HCT116 (cell line): ENCODE data around the gene C1orf105. TPM values are rescaled to one million over a fixed set of nuclear protein-coding genes. Genes with fewer than 3 reads are reported as not detected.

ENCODE experiments used
- ATAC-seq: fragments of 200-7000 bp; cut with Tn5 transposase; 2 replicates; pipeline ENCODE4 v1.9.1; 2020; ENCODE audit warnings: mild to moderate bottlenecking, moderate library complexity
- BruUV-seq: library from RNA; stranded (reverse); fragments of 400-500 nt; replicated peaks from 2 replicates; lab custom pipeline; 2021; lab: Mats Ljungman, UMichigan
- CTCF ChIA-PET: fragments of 300-600 bp; sonication (Branson Sonifier 250); formaldehyde crosslinking; loops from one replicate; lab custom pipeline; 2021; ENCODE audit warnings: antibody characterized with exemption; lab: Charles Lee
- POLR2A ChIA-PET: fragments of 300-600, 350-600 bp; sonication (Branson Sonifier 250); formaldehyde crosslinking; loops from one replicate; lab custom pipeline; 2021; ENCODE audit warnings: antibody characterized with exemption; lab: Charles Lee
- RAD21 ChIA-PET, 2 experiments: fragments of 300-600 bp; sonication (Branson Sonifier 250); formaldehyde crosslinking; loops; one replicate each; lab custom pipeline; 2023; ENCODE audit warnings: low total read pairs in 2 of 2; ENCODE audit not compliant: uncharacterized antibody in 2 of 2, unreplicated experiment in 2 of 2, low non-redundant PET in 1 of 2; lab: Charles Lee
- DNase-seq: peaks from one replicate; pipeline ENCODE4 v3.0.0-alpha.2; 2010; ENCODE audit warnings: low read depth, low spot score
- H2AFZ ChIP-seq: fragments of 200-600 bp; shearing (Covaris generic), sonication (generic); 2 replicates; pipeline ENCODE4 v1.6.1; 2017; ENCODE audit warnings: low read depth, mixed run types, mixed read lengths, antibody characterized with exemption, low read length; ENCODE audit not compliant: poor library complexity, severe bottlenecking
- H3K27ac ChIP-seq: 2 replicates; pipeline ENCODE4 v1.5.1; 2012; ENCODE audit warnings: low read depth, low read length
- H3K27me3 ChIP-seq: fragments of 200-600 bp; sonication (generic); 2 replicates; pipeline ENCODE4 v1.6.1; 2016; ENCODE audit warnings: mixed run types, low read length, mixed read lengths; ENCODE audit not compliant: insufficient read depth
- H3K36me3 ChIP-seq, 2 experiments: fragments of 200-500 bp in 1 of 2; fragments of 200-600 bp in 1 of 2; sonication (Bioruptor generic) in 1 of 2; sonication (generic) in 1 of 2; 2 replicates each; pipeline versions ENCODE4 v1.5.1 to v1.6.1; 2014 to 2016; ENCODE audit warnings: low read length in 2 of 2, inconsistent platforms in 1 of 2, mixed read lengths in 1 of 2, mixed run types in 1 of 2; ENCODE audit not compliant: insufficient read depth in 2 of 2, control insufficient read depth in 1 of 2
- H3K4me1 ChIP-seq, 2 experiments: fragments of 200-600 bp in 1 of 2; sonication (generic) in 1 of 2; 2 replicates each; pipeline versions ENCODE4 v1.5.1 to v1.6.1; 2012 to 2017; ENCODE audit warnings: low read length in 2 of 2, inconsistent platforms in 1 of 2, mild to moderate bottlenecking in 1 of 2, mixed read lengths in 1 of 2, mixed run types in 1 of 2, moderate library complexity in 1 of 2; ENCODE audit not compliant: insufficient read depth in 2 of 2, control insufficient read depth in 1 of 2
- H3K4me2 ChIP-seq: fragments of 200-600 bp; sonication (generic); 2 replicates; pipeline ENCODE4 v1.6.1; 2017; ENCODE audit warnings: mixed run types, low read length, mixed read lengths
- H3K4me3 ChIP-seq, 2 experiments: fragments of 200-600 bp in 1 of 2; sonication (generic) in 1 of 2; replicated peaks in 1 of 2; 2 replicates each; pipeline ENCODE4 v1.5.1; 2011 to 2016; ENCODE audit warnings: low read length in 2 of 2, control low read depth in 1 of 2, low read depth in 1 of 2, mild to moderate bottlenecking in 1 of 2, mixed read lengths in 1 of 2, mixed run types in 1 of 2
- H3K79me2 ChIP-seq: fragments of 200-600 bp; sonication (generic); 2 replicates; pipeline ENCODE4 v1.6.1; 2017; ENCODE audit warnings: mild to moderate bottlenecking, mixed run types, low read length, moderate library complexity, mixed read lengths; ENCODE audit not compliant: insufficient read depth
- H3K9ac ChIP-seq: fragments of 200-600 bp; sonication (generic); 2 replicates; pipeline ENCODE4 v1.6.1; 2016; ENCODE audit warnings: low read length, mixed read lengths
- H3K9me2 ChIP-seq: fragments of 200-600 bp; sonication (generic), shearing (Covaris generic); 2 replicates; pipeline ENCODE4 v1.6.1; 2017; ENCODE audit warnings: mixed run types, mild to moderate bottlenecking, moderate library complexity; ENCODE audit not compliant: insufficient read depth
- H3K9me3 ChIP-seq, 2 experiments: fragments of 200-500 bp in 1 of 2; fragments of 200-600 bp in 1 of 2; sonication (Bioruptor generic) in 1 of 2; sonication (generic) in 1 of 2; 2 replicates each; pipeline ENCODE4 v1.6.1; 2014 to 2017; ENCODE audit warnings: low read length in 2 of 2, mixed read lengths in 2 of 2, inconsistent platforms in 1 of 2, low read depth in 1 of 2, mild to moderate bottlenecking in 1 of 2, mixed run types in 1 of 2, moderate library complexity in 1 of 2; ENCODE audit not compliant: control insufficient read depth in 1 of 2, insufficient read depth in 1 of 2
- H4K20me1 ChIP-seq: fragments of 200-600 bp; sonication (generic), shearing (Covaris generic); 2 replicates; pipeline ENCODE4 v1.6.1; 2017; ENCODE audit warnings: mixed run types, mild to moderate bottlenecking, moderate library complexity; ENCODE audit not compliant: insufficient read depth
- CEBPB ChIP-seq: IDR thresholded peaks from 2 replicates; pipeline ENCODE4 v1.6.1; 2012; ENCODE audit warnings: low read depth
- EZH2 ChIP-seq: fragments of 200-600 bp; sonication (generic); IDR thresholded peaks from 2 replicates; pipeline ENCODE4 v1.6.1; 2017; ENCODE audit warnings: antibody characterized with exemption, mixed run types
- FOSL1 ChIP-seq: IDR thresholded peaks from 2 replicates; pipeline ENCODE4 v1.6.1; 2012; ENCODE audit warnings: low read depth
- SIN3A ChIP-seq: IDR thresholded peaks from 2 replicates; pipeline ENCODE4 v1.6.1; 2012; ENCODE audit warnings: low read depth
- SP1 ChIP-seq: IDR thresholded peaks from 2 replicates; pipeline ENCODE4 v1.6.1; 2012; ENCODE audit warnings: low read depth
- ZNF274 ChIP-seq: fragments of 200-500 bp; sonication (Bioruptor generic); IDR thresholded peaks from 2 replicates; pipeline ENCODE4 v1.6.1; 2014; ENCODE audit warnings: mild to moderate bottlenecking, low read depth, low read length, inconsistent platforms
- intact Hi-C: fragments of 100-400 bp; cut with micrococcal nuclease; formaldehyde crosslinking; loops from 2 replicates; pipeline ENCODE4 v1.10.0; 2022
- total RNA-seq: library from RNA; stranded (reverse); gene quantifications from one replicate; pipeline ENCODE4 v1.2.1, GENCODE V29; 2021; ENCODE audit not compliant: unreplicated experiment

The C1orf105 gene
- total RNA-seq, 1 experiment from 2014 or later, result not detected

GRCh38 chr1:172510479-172510878 lies 90.0 kb downstream of the C1orf105 start:
- no TSS peak for BruUV-seq
- Histone ChIP-seq H3K9ac (no peak overlapping the region), H3K9me2 (no peaks in the 10 kb centered on the region), H3K27ac (no peak overlapping the region), H3K36me3 (no peaks in the 10 kb centered on the region), H2AFZ (no peak overlapping the region), H3K27me3 (no peaks in the 10 kb centered on the region), H3K4me2 (no peak overlapping the region), H3K9me3 (peaks cover 0 to 6% of the 10 kb centered on the region in 2 experiments; a peak in 1 of 4 replicates), H3K79me2 (no peaks in the 10 kb centered on the region), H4K20me1 (no peaks in the 10 kb centered on the region), H3K4me3 (no peak overlapping the region), H3K4me1 (no peaks in the 10 kb centered on the region)
- ChIA-PET CTCF (no interaction called here), POLR2A (interaction anchor here (1.4 kb wide), 1 partner anchor 22 kb away, joined by 6 read pairs; the partner anchor contains the start of gene SUCO), RAD21 (no interaction called here)
- DNase-seq (no peak), ATAC-seq (no peak)
- intact Hi-C loops, result no loop called here
- TF ChIP-seq SIN3A (no peak), EZH2 (no peak), SP1 (no peak), FOSL1 (no peak)

GRCh38 chr1:172512591-172512990 lies 92.1 kb downstream of the C1orf105 start:
- no peak for DNase-seq
- ChIA-PET CTCF (no interaction called here), POLR2A (no interaction called here), RAD21 (no interaction called here)
- no peak for ATAC-seq
- BruUV-seq, result no TSS peak
- H3K9me2 ChIP-seq, result no peaks in the 10 kb centered on the region
- no peaks in the 10 kb centered on the region for H4K20me1 ChIP-seq
- no peaks in the 10 kb centered on the region for H3K4me1 ChIP-seq
- no peak overlapping the region for H3K9ac ChIP-seq
- peaks cover 0 to 6% of the 10 kb centered on the region in 2 experiments; a peak in 1 of 4 replicates for H3K9me3 ChIP-seq
- intact Hi-C loops, result no loop called here
- TF ChIP-seq CEBPB (no peak), ZNF274 (no peak)
- no peak overlapping the region for H3K4me3 ChIP-seq
- H3K27ac ChIP-seq, result no peak overlapping the region
- H3K79me2 ChIP-seq, result no peaks in the 10 kb centered on the region
- H3K27me3 ChIP-seq, result no peaks in the 10 kb centered on the region
- H3K36me3 ChIP-seq, result no peaks in the 10 kb centered on the region
- H2AFZ ChIP-seq, result no peak overlapping the region
- H3K4me2 ChIP-seq, result no peak overlapping the region
